Measurements from ENCODE around the gene FNDC3B.

The FNDC3B gene

GRCh38 chr3:172266103-172266502, 226.7 kb downstream of the FNDC3B start:
- no peak for TF ChIP-seq ZNF629 (tag by site-specific recombination; IDR thresholded peaks at IDR 0.05)
- no peak for TF ChIP-seq ZNF645 (tag by site-specific recombination; IDR thresholded peaks at IDR 0.05)
- TF ChIP-seq ZNF626 (tag by site-specific recombination; IDR thresholded peaks at IDR 0.05): no peak
- no peak for TF ChIP-seq ZNF132 (tag by site-specific recombination; IDR thresholded peaks at IDR 0.05; ENCODE audit: borderline replicate concordance)
- TF ChIP-seq ZNF449 (tag by site-specific recombination; IDR thresholded peaks at IDR 0.05): no peak
- no peak for TF ChIP-seq REPIN1 (tag by site-specific recombination; IDR thresholded peaks at IDR 0.05; ENCODE audit: low read depth)
- no peak for TF ChIP-seq ZNF518A (tag by site-specific recombination; conservative IDR thresholded peaks at IDR 0.05; ENCODE audit: low read depth)
- no peaks in the 10 kb centered on the region for H3K9me3 ChIP-seq (ENCODE audit: control insufficient read depth, insufficient read depth, low read depth, low read length)
- no peak overlapping the region for H3K27ac ChIP-seq (ENCODE audit: extremely low read depth, low read depth, low read length)
- H3K4me3 ChIP-seq (ENCODE audit: low read depth, low read length): no peak overlapping the region
- ChIA-PET POLR2A (no interaction called here), CTCF (interaction anchor here (0.6 kb wide), 1 partner anchor 1736 kb away, joined by 3 read pairs; no protein-coding TSS in a partner anchor)
- H3K36me3 ChIP-seq (ENCODE audit: control insufficient read depth in 2 of 2, insufficient read depth in 1 of 2, low read length in 2 of 2): peaks cover 0 to 25% of the 10 kb centered on the region in 2 experiments; a peak in 1 of 3 replicates
- H3K4me1 ChIP-seq (ENCODE audit: control insufficient read depth, insufficient read depth, low read length): no peaks in the 10 kb centered on the region

GRCh38 chr3:172268425-172268824, 229.0 kb downstream of the FNDC3B start:
- no peak for TF ChIP-seq ZNF785 (tag by site-specific recombination; IDR thresholded peaks at IDR 0.05)
- TF ChIP-seq ZNF280D (tag by site-specific recombination; IDR thresholded peaks at IDR 0.05): no peak
- no peak for TF ChIP-seq ZNF280C (tag by site-specific recombination; IDR thresholded peaks at IDR 0.05)
- Histone ChIP-seq H3K4me1 (ENCODE audit: control insufficient read depth, insufficient read depth, low read length) (no peaks in the 10 kb centered on the region), H3K9me3 (ENCODE audit: control insufficient read depth, insufficient read depth, low read depth, low read length) (no peaks in the 10 kb centered on the region), H3K36me3 (ENCODE audit: control insufficient read depth in 2 of 2, insufficient read depth in 1 of 2, low read length in 2 of 2) (peaks cover 0 to 14% of the 10 kb centered on the region in 2 experiments; a peak in 1 of 3 replicates), H3K27ac (ENCODE audit: extremely low read depth, low read depth, low read length) (no peak overlapping the region), H3K4me3 (ENCODE audit: low read depth, low read length) (no peak overlapping the region)
- ChIA-PET POLR2A (interaction anchor here (0.9 kb wide), 1 partner anchor 16 kb away, joined by 3 read pairs; no protein-coding TSS in a partner anchor), CTCF (no interaction called here)
